ENCODE measurements around the gene HOXA9.

HOXA9 gene

GRCh38 chr7:27124902-27125689 is 40.2 kb downstream of the HOXA9 start:
- no peak for DNase-seq

- no peak for DNase-seq
These were observed 41.0 kb downstream of the HOXA9 start for GRCh38 chr7:27124096-27124901.

DNA sequence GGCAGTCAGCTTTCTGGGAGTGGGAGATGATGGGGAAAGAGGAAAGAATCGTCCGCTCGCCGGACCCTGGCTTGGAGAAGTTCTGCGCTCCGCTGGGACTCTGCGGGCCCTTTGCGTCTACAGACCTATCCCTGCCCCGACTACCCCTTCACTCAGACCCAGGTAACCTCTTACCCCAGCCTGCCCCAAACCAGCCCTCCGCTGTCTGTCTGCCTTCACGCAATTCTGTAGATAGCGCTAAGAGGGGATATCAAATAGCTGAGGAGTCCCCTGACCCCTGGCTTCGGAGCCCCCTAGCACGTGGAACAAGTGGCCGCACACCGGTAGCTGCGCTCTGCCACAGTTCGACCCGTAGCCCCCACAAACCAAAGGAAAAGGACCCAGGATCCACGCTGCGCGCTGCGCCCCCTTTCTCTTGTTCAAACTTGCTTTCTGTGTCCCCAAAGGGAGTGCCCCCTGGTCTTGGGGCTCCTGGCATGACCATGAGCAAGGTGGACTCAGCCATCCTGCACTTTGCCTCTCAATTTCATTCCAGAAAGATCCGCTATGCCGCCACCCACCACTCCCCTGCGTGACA is 41.8 kb downstream of the HOXA9 start:
- no peak for DNase-seq

- DNase-seq: no peak
These were observed 42.3 kb downstream of the HOXA9 start for GRCh38 chr7:27123007-27123476.

DNA sequence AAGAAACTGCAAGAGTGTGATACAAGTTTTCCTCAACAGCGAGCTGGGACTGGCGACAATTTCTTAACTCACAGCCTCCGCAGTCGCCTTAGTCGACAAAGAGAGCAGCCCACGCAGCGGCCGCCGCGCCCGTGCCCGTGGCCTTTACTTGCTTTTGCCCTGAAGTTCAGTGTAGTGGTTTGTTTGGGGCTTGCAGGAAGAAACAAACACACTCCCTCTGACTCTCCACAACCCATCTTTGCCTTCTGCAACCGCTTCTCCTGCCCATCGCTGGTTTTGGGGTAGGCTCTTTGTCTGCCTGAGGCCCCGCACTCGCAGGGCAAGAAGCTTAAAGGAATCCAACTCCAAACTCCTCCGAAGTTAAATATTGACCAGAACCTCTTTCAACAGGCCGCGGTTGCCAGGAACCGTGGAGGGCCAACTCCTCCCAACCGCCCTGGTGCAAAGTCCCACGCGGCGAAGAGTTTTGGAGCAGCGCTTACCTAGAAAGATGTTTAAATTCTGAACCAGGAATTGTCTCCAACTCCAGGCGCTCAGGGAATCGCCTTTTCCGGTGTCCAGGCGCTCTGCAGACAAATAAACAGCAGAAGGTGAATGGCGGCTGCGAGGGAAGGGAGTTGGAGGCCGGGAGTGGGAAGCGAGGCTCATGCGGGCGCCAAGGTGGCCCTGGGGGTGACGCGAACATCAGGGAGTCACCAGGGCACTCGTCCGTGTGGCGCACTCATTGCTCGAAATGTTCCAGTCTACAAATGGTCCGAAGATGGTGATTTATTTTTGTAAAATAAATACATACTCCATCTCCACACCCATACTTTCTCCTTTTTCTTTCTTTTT is 43.0 kb downstream of the HOXA9 start:
- no peak for DNase-seq

- no peak for DNase-seq
These were observed 43.7 kb downstream of the HOXA9 start for GRCh38 chr7:27121684-27122076.

- DNase-seq: no peak
These were observed 45.9 kb downstream of the HOXA9 start for GRCh38 chr7:27119412-27119911.

GRCh38 chr7:27118580-27118979 is 46.8 kb downstream of the HOXA9 start:
- DNase-seq: no peak

DNA sequence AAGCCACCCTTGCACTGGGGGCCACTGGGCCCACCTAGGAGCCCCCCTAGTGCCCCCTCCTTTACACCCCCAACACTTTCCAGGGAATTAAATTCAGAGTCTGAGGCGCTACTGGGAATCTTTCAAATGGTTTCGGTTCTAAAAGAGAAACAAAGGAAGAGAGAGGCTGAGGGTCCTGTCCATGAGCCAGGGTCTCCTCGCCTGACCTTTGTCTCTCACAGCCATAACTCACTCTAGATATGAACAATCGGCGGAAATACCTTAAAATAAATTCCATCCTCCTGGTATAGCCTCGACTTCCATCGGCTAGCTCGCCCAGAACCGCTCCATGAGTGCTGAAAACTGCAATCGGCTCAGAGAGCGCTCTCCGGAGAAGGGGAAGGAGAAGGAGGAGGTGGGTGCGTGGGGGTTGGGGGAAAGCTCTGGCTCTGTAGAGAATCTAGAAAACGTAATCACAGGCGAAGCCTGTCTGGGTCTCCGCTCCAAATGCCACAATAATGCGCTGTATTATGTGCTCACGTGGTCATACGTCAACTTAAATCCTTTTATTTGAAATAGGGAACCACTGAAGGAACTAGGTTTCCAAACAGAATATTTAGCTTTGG is 47.3 kb downstream of the HOXA9 start:
- DNase-seq: no peak

DNA sequence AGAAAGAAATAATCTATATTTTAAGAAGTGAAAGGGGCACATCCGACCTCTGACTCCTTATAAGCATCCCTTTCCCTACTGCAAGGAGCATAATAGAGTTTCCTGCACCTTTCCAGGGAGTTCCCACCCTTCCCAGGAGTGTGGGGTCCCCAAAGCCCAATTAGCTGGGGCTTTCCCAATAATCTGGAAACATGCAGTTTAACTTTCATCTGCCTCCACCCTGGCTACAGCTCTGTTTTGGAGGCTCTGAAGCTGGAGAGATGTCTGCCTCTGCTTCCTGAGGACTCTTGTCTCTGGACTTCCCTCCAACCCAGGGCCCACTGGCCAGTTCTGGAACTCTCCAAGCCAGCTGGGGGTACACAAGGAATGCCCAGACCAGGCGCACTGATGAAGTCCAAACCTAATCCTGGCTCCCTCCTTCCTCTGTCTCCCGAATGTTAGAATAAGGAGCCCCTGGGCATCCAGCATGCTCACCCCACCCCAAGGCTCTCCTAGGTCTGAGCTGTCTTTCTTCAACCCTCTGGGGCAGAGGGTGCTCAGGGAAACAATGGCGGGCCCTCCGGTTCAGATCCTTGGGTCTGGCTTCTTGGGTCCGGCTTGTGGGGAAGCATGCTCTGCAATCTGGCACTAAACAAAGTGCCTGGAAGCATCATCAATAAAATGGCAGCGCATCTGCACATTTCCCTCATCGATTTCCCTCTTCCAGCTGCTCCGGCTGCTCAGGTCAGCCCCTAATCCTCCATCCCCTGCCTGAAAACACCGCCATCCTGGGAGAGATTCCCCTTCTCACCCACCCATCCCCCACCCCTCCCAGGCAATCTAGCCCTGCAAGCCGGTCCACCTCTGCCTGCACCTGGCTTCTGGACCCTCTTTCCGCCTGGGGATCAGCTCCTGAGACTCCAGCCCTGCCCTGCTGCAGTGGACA is 48.1 kb downstream of the HOXA9 start:
- no peak for DNase-seq

GRCh38 chr7:27116031-27116961 is 49.0 kb downstream of the HOXA9 start:
- peak; percentile 65 for DNase-seq

DNA sequence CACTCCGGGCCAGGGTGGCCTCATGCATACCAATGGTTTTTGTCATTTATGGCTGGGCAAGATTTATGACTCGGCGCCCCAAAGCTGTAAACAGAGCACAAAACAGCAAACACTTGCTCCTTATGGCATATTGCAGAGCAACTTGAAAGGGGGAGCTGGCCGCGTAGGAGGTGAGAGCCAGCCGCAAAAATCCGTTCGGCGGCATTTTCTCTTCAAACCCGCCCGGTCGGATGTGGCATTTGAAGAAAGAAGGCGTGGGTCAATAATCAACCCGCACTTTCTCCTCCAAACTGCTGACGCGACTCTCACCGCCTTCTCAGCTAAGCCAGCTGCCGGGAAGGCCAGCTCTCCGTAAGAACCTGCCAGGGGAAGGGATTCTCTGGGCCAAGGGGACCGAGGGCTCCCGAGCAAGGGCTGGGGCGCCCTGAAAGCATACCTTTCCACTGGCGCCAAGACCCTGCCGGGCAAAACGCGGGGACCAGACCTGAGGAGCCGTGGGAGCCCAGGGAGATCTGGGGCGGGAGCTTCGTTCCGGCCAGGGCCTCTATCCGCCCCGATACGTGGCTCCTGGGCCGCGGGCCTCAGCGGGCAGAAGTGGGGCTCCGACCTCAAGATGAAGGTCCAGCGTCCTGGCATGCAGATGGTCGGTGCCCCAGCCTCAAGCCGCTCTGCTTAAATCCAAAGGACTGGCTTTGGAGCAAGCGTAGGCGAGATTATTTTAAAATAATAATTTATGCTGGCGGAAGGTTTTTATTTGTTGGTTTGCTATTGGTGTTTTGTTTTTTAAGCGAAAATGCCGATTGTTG is 49.9 kb downstream of the HOXA9 start:
- DNase-seq: no peak

GRCh38 chr7:27114881-27115220 is 50.5 kb downstream of the HOXA9 start:
- DNase-seq: no peak

GRCh38 chr7:27113991-27114769 is 51.2 kb downstream of the HOXA9 start:
- DNase-seq: no peak

- no peak for DNase-seq
These were observed 52.1 kb downstream of the HOXA9 start for GRCh38 chr7:27112955-27113949.
